Right lung (tissue), 5 donors: ENCODE results near the gene LENG8. TPM values are rescaled to one million over a fixed set of nuclear protein-coding genes. Genes with fewer than 3 reads are reported as not detected.
"Not testable (repeated sequence)": the region's sequence is repeated elsewhere in the genome, so short reads cannot be mapped to it uniquely, and the experiment has no call there.

Experiments
- DNase-seq, 2 donors: peaks; one replicate each; pipeline ENCODE4 v3.0.0-alpha.2; 2013
- polyA plus RNA-seq, 5 donors: library from polyadenylated mRNA; unstranded; fragments of 120-200 nt; gene quantifications; one replicate each; pipeline versions ENCODE4 v1.2.1 to v1.2.3, GENCODE V29; 2013; ENCODE audit warnings: inconsistent platforms in 1 of 5, low replicate concordance in 1 of 5; ENCODE audit not compliant: insufficient read length in 5 of 5, insufficient read depth in 1 of 5

Gene LENG8
- polyA plus RNA-seq, 5 donors = 109 to 225 (median 164) TPM

- DNase-seq = no peak
Observed at GRCh38 chr19:54436628-54437252, 12.3 kb upstream of the LENG8 start.

GRCh38 chr19:54439174-54439851 lies 9.7 kb upstream of the LENG8 start:
- DNase-seq = no peak

GRCh38 chr19:54440641-54441040 lies 8.4 kb upstream of the LENG8 start:
- no peak for DNase-seq

DNA sequence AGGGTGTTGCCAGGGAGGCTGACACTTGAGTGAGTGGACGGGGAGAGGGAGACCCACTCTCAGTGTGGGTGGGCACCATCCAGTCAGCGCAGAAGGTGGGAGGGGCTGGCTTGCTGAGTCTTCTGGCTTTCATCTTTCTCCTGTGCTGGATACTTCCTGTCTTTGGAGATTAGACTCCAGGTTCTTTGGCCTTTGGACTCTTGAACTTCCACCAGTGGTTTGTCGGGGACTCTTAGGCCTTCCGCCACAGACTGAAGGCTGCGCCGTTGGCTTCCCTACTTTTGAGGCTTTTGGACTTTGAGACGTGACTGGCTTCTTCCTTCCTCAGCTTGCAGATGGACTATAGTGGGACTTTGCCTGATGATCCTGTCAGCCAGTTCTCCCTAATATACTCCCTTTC lies 4.3 kb upstream of the LENG8 start:
- no peak for DNase-seq

- DNase-seq = not testable (repeated sequence)
Observed at GRCh38 chr19:54446349-54446748, 2.6 kb upstream of the LENG8 start.

GRCh38 chr19:54448040-54448773 lies 792 bp upstream of the LENG8 start:
- DNase-seq = peak; percentile 52 to 64

DNA sequence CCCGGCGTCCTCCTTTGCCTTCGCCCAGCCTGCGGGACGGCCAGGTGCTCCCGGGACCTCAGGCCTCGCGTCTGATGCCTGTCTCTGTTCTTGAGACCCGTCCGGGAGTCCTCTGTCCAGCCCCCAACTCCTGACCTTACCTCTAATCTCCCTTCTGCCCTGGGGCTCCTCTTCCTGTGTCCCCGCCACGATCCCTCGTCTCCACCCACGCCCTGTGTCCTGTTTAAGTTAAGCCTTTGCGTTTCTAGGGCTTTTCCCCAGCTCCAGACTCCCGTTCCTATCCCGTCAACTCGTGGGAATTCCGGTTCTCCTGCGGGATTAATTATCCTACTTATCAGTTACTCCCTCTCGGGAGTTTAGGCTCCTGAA lies 686 bp downstream of the LENG8 start:
- DNase-seq = no peak

GRCh38 chr19:54451331-54451871 lies 2.4 kb downstream of the LENG8 start:
- DNase-seq = no peak

DNA sequence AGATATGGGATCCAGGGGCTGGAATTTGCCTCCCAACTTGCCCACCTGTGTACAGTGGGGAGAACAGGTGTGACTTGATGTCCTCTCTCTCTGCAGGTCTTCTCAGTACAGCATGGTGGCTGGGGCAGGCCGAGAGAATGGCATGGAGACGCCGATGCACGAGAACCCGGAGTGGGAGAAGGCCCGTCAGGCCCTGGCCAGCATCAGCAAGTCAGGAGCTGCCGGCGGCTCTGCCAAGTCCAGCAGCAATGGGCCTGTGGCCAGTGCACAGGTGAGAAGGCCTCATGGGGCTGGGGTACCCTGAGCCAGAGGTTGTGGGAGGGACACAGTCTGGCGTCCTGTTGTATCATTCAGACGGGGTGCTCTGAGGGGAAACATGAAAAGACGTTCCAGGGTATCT lies 3.0 kb downstream of the LENG8 start:
- no peak for DNase-seq

DNA sequence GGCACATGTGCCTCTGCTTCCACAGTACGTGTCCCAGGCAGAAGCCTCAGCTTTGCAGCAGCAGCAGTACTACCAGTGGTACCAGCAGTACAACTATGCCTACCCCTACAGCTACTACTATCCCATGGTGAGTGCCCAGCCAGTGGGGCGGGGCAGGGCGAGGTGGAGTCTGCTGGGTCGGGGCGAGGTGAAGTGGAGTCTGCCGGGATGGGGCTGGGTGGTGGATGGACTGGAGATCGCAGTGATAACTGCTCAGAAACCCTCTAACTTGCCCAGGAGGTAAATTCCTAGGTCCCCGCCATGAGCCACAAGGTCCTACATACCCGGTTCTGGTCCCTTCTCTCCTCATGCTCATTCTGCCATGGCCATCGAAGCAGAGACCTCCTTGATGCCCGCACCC lies 3.6 kb downstream of the LENG8 start:
- DNase-seq = no peak

DNA sequence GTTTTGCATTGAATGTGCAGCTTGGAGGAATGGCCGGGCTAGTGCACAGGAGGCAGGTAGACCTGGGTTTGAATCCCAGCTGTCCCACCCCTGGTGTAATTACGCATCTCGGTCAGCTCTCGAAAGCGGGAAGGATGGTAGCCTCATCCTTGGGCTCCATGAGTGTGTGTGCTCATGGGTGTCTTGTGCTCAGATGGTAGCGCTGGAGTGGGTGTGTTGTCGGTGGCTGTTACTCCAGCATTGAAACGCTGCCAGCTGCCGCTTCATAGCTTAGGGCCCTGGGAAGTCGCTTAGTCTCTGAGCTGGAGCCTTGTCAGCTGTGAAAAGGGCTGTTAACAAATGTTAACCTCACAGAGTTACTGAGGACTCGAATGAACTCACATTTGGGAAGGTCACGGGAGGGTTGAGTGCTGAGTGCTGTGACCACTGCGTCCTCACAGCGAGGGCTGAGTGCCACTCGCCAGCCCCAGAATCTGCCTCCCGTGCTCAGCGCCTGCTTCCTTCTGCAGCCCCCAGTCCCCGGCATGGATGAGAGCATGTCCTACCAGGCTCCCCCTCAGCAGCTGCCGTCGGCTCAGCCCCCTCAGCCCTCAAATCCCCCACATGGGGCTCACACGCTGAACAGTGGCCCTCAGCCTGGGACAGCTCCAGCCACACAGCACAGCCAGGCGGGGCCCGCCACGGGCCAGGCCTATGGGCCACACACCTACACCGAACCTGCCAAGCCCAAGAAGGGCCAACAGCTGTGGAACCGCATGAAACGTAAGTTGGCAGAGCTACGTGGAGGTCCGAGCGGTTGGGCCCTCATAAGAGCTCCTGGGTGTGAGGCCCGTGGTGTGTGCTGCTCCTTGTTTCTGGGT lies 5.2 kb downstream of the LENG8 start:
- no peak for DNase-seq

- DNase-seq = no peak
Observed at GRCh38 chr19:54454781-54455675, 6.0 kb downstream of the LENG8 start.

GRCh38 chr19:54455786-54456422 lies 6.9 kb downstream of the LENG8 start:
- DNase-seq = no peak

DNA sequence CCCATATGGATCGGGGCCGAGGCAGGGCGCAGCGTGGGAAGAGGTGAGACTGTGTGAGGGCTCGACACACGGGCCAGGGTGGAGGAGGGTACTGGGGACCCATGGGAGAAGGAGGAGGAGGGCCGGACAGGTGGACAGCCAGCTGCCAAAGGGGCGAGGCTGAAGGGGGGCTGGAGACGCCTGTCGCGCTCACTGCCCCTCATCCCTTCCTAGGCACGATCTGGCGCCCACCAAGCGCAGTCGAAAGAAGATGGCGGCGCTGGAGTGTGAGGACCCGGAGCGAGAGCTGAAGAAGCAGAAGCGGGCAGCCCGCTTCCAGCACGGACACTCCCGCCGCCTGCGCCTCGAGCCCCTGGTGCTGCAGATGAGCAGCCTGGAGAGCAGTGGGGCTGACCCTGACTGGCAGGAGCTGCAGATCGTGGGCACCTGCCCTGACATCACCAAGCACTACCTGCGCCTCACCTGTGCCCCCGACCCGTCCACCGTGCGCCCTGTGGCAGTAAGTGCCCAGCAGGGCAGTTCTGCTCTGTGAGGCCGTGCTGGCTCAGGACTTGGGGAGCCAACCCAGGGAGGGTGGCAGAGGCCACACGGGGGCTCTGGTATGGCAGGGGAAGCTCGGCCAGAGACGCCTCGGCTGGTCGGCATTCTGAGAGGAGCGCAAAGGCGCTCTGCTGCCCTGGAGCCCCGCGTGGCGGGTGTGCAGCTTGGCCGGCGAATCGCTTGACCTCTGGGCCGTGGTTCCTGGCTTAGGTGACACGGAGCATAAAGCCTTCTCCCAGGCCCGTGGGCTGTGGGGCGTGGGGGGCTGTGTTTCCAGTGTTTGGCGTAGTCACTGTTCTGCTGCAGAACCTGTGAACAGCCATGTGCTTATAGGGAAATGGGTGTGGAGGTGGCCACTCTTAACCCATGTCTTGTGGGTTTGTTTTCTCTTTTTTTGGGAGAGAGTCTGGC lies 7.7 kb downstream of the LENG8 start:
- DNase-seq = no peak

DNA sequence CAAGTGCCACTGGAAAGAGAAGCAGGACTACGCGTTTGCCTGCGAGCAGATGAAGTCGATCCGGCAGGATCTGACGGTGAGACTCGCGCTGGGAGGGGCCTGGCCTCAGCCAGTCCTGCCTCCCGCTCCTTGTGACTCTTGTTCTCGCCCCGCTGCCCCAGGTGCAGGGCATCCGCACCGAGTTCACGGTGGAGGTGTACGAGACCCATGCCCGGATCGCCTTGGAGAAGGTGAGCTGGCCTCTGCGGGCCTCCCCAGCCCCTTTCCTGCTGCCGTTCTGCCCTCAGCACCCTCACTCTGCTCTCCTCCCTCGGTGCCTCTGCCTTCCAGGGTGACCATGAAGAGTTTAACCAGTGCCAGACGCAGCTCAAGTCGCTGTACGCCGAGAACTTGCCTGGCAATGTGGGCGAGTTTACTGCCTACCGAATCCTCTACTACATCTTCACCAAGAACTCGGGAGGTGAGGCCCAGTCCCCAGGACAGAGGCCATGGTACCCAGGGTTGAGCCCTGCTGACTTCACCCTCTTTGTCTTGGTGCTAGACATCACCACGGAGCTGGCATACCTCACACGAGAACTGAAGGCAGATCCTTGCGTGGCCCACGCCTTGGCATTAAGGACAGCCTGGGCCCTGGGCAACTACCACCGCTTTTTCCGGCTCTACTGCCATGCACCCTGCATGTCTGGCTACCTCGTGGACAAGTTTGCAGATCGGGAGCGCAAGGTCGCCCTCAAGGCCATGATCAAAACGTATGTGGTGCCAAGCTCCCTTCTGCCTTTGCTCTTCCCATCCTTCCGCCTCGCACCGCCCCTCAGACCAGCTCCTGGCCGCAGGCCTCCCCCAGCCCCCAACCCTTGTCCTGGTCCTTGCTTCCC lies 9.0 kb downstream of the LENG8 start:
- DNase-seq = no peak

GRCh38 chr19:54458648-54459281 lies 9.8 kb downstream of the LENG8 start:
- no peak for DNase-seq
